ENCODE results near the gene PLK2.

DNA sequence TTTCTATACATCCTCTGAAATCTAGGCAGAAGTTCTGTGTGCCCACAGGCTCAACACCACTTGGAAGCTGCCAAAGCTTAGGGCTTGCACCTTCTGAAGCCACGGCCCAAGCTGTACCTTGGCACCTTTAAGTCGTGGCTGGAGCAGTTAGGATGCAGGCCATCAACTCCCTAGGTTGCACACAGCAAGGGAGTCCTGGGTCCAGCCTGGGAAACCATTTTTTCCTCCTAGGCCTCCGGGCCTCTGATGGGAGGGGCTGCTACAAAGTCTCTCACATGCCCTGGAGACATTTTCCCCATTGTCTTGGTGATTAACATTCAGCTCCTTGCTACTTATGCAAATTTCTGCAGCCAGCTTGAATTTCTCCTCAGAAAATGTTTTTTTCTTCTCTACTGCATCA lies 15.5 kb upstream of the PLK2 start:
- TF ChIP-seq POLR2A (IDR thresholded peaks at IDR 0.05; ENCODE audit: low read depth, low read length) (no peak), CEBPB (IDR thresholded peaks at IDR 0.05; ENCODE audit: low read depth, low read length) (no peak)
- TF ChIP-seq, protein P1, sequence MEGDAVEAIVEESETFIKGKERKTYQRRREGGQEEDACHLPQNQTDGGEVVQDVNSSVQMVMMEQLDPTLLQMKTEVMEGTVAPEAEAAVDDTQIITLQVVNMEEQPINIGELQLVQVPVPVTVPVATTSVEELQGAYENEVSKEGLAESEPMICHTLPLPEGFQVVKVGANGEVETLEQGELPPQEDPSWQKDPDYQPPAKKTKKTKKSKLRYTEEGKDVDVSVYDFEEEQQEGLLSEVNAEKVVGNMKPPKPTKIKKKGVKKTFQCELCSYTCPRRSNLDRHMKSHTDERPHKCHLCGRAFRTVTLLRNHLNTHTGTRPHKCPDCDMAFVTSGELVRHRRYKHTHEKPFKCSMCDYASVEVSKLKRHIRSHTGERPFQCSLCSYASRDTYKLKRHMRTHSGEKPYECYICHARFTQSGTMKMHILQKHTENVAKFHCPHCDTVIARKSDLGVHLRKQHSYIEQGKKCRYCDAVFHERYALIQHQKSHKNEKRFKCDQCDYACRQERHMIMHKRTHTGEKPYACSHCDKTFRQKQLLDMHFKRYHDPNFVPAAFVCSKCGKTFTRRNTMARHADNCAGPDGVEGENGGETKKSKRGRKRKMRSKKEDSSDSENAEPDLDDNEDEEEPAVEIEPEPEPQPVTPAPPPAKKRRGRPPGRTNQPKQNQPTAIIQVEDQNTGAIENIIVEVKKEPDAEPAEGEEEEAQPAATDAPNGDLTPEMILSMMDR (conservative IDR thresholded peaks at IDR 0.05; ENCODE audit: low read depth, low read length) = no peak

Data from IMR-90 (cell line).